HEK293T (cell line): ENCODE data around the gene SPSB3.

Source experiments
- ARNT ChIP-seq: fragments of 450-650 bp; IDR thresholded peaks from 2 replicates; pipeline ENCODE4 v1.6.1; 2017; ENCODE audit warnings: mild to moderate bottlenecking
- BHLHE40 ChIP-seq: fragments of 450-650 bp; IDR thresholded peaks from 2 replicates; pipeline ENCODE4 v1.6.1; 2016; ENCODE audit warnings: mild to moderate bottlenecking, moderate library complexity, borderline replicate concordance
- CTBP1 ChIP-seq: fragments of 450-650 bp; IDR thresholded peaks from 2 replicates; pipeline ENCODE4 v1.6.1; 2016; ENCODE audit warnings: borderline replicate concordance
- ELF4 ChIP-seq: fragments of 450-650 bp; IDR thresholded peaks from 2 replicates; pipeline ENCODE4 v1.6.1; 2017; ENCODE audit warnings: antibody characterized with exemption
- FOXA1 ChIP-seq: fragments of 450-650 bp; IDR thresholded peaks from 2 replicates; pipeline ENCODE4 v1.6.1; 2016; ENCODE audit warnings: mild to moderate bottlenecking
- FOXK2 ChIP-seq: fragments of 450-650 bp; IDR thresholded peaks from 2 replicates; pipeline ENCODE4 v1.6.1; 2016; ENCODE audit warnings: mild to moderate bottlenecking
- FOXM1 ChIP-seq: fragments of 450-650 bp; IDR thresholded peaks from 2 replicates; pipeline ENCODE4 v1.6.1; 2017; ENCODE audit warnings: mild to moderate bottlenecking, borderline replicate concordance
- LEF1 ChIP-seq: fragments of 450-650 bp; IDR thresholded peaks from 2 replicates; pipeline ENCODE4 v1.6.1; 2017; ENCODE audit warnings: mild to moderate bottlenecking, borderline replicate concordance
- SP1 ChIP-seq: fragments of 450-650 bp; IDR thresholded peaks from 2 replicates; pipeline ENCODE4 v1.6.1; 2017
- SUZ12 ChIP-seq: fragments of 450-650 bp; IDR thresholded peaks from 2 replicates; pipeline ENCODE4 v1.6.1; 2016; ENCODE audit warnings: mild to moderate bottlenecking
- TARDBP ChIP-seq: fragments of 450-650 bp; IDR thresholded peaks from 2 replicates; pipeline ENCODE4 v1.6.1; 2016
- ZNF384 ChIP-seq: fragments of 450-650 bp; IDR thresholded peaks from 2 replicates; pipeline ENCODE4 v1.6.1; 2016
- TF ChIP-seq, protein P1 (sequence below): fragments of 450-650 bp; IDR thresholded peaks from 2 replicates; pipeline ENCODE4 v1.6.1; 2016

DNA sequence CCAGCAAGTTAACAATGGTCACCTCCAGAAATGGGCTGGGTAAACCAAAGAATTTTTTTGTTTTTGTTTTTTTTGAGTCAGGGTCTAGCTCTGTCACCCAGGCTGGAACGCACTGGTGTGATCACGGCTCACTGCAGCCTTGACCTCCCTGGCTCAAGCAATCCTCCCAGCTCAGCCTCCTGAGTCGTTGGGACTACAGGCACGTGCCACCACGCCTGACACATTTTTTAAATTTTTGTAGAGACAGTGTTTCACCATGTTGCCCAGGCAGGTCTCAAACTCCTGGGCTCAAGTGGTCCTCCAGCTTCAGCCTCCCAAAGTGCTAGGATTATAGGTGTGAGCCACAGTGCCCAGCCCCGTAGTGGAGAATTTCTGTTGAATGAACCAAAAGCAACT lies 1.7 kb downstream of the SPSB3 start:
- TF ChIP-seq ZNF384 = no peak
- TF ChIP-seq, protein P1, sequence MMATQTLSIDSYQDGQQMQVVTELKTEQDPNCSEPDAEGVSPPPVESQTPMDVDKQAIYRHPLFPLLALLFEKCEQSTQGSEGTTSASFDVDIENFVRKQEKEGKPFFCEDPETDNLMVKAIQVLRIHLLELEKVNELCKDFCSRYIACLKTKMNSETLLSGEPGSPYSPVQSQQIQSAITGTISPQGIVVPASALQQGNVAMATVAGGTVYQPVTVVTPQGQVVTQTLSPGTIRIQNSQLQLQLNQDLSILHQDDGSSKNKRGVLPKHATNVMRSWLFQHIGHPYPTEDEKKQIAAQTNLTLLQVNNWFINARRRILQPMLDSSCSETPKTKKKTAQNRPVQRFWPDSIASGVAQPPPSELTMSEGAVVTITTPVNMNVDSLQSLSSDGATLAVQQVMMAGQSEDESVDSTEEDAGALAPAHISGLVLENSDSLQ = no peak
- no peak for TF ChIP-seq SP1
- TF ChIP-seq SUZ12 = no peak
- TF ChIP-seq LEF1 = no peak
- no peak for TF ChIP-seq BHLHE40
- no peak for TF ChIP-seq FOXA1
- no peak for TF ChIP-seq CTBP1
- no peak for TF ChIP-seq ELF4
- no peak for TF ChIP-seq FOXM1
- no peak for TF ChIP-seq TARDBP
- no peak for TF ChIP-seq ARNT
- TF ChIP-seq FOXK2 = no peak
